ENCODE measurements around the gene MAP2K5.

DNA sequence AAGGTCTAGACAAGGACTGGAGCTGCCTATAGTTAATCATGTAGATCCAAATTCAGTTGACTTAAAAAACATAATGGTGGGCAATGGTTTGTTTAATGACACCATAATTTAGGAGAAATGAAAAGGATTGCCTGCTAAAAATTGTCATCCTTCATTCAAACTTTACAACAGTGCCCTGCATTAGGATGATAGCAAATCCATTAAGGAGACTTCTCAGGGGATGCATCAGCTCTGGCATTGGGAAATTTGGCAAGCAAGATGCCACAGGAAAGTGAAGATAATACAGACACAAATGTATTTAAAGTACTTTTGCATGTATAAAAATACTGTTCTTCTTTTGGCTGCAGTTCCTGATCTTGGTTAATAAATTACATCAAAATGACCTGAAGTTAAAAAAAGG lies 189.7 kb downstream of the MAP2K5 start:
- no peak for TF ChIP-seq CTCF (IDR thresholded peaks at IDR 0.05; ENCODE audit: low read length)
- no peak for TF ChIP-seq EZH2 (optimal IDR thresholded peaks at IDR 0.05; ENCODE audit: low read depth, low read length)
- no peak for TF ChIP-seq EZH2phosphoT487 (IDR thresholded peaks at IDR 0.05; ENCODE audit: low read length)

All from MM.1S (cell line).